DND-41 (cell line): ENCODE data around the gene RNF4.

ENCODE experiments used
- CTCF ChIP-seq: IDR thresholded peaks from 2 replicates; pipeline ENCODE4 v1.5.1; 2012; ENCODE audit warnings: borderline replicate concordance, low read length, moderate library complexity, mild to moderate bottlenecking; ENCODE audit not compliant: poor library complexity, severe bottlenecking; ENCODE audit errors: extremely low read depth
- EZH2 ChIP-seq: IDR thresholded peaks from 3 replicates; pipeline ENCODE4 v1.6.1; 2012; ENCODE audit warnings: borderline replicate concordance, low read depth, mild to moderate bottlenecking, moderate library complexity, low read length, inconsistent platforms; ENCODE audit not compliant: severe bottlenecking

- no peak for TF ChIP-seq EZH2
- TF ChIP-seq CTCF: no peak
Observed at GRCh38 chr4:2443061-2443730, 25.7 kb upstream of the RNF4 start.
